HepG2 (cell line): ENCODE results near the gene MND1. TPM values are rescaled to one million over a fixed set of nuclear protein-coding genes. Genes with fewer than 3 reads are reported as not detected.

Experiments
- AKAP8 ChIP-seq: sonication (generic); formaldehyde crosslinking; IDR thresholded peaks from 2 replicates; pipeline ENCODE4 v1.5.1; 2020; ENCODE audit warnings: mild to moderate bottlenecking, missing genetic modification reagents
- ATF5 ChIP-seq: sonication (generic); formaldehyde crosslinking; IDR thresholded peaks from 2 replicates; pipeline ENCODE4 v1.4.0; 2020; ENCODE audit warnings: mild to moderate bottlenecking, low read depth, missing genetic modification reagents
- CCDC6 ChIP-seq: sonication (generic); formaldehyde crosslinking; IDR thresholded peaks from 2 replicates; pipeline ENCODE4 v1.8.1; 2022; ENCODE audit warnings: mild to moderate bottlenecking, missing genetic modification reagents, moderate library complexity
- CENPT ChIP-seq: sonication (generic); formaldehyde crosslinking; IDR thresholded peaks from 2 replicates; pipeline ENCODE4 v1.8.0; 2022; ENCODE audit warnings: low read depth, mild to moderate bottlenecking, moderate library complexity, missing genetic modification reagents
- DMAP1 ChIP-seq: IDR thresholded peaks from 2 replicates; pipeline ENCODE4 v1.6.1; 2016
- DRAP1 ChIP-seq: IDR thresholded peaks from 2 replicates; pipeline ENCODE4 v1.6.1; 2016; ENCODE audit warnings: missing genetic modification reagents, missing compliant biosample characterization
- ELF3 ChIP-seq: IDR thresholded peaks from 2 replicates; pipeline ENCODE4 v1.6.1; 2016; ENCODE audit warnings: missing genetic modification reagents, missing compliant biosample characterization
- GABPA ChIP-seq, 2 experiments: IDR thresholded peaks; 2 replicates each; pipeline ENCODE4 v1.6.1; 2011 to 2016; ENCODE audit warnings: low read depth in 2 of 2, low read length in 1 of 2, missing biosample characterization in 1 of 2, missing genetic modification characterization in 1 of 2
- GATAD2A ChIP-seq: IDR thresholded peaks from 2 replicates; pipeline ENCODE4 v1.6.1; 2016
- KDM2A ChIP-seq: sonication (generic); formaldehyde crosslinking; IDR thresholded peaks from 2 replicates; pipeline ENCODE4 v1.4.0; 2020; ENCODE audit warnings: low read depth, missing genetic modification reagents, borderline replicate concordance
- KDM5B ChIP-seq: sonication (generic); formaldehyde crosslinking; IDR thresholded peaks from 2 replicates; pipeline ENCODE4 v1.4.0; 2020; ENCODE audit warnings: missing genetic modification reagents, mild to moderate bottlenecking, borderline replicate concordance
- KMT2B ChIP-seq: IDR thresholded peaks from 2 replicates; pipeline ENCODE4 v1.6.1; 2016; ENCODE audit warnings: missing genetic modification reagents, missing compliant biosample characterization
- MIXL1 ChIP-seq: IDR thresholded peaks from 2 replicates; pipeline ENCODE4 v1.6.1; 2016
- PAF1 ChIP-seq: IDR thresholded peaks from 2 replicates; pipeline ENCODE4 v1.6.1; 2016; ENCODE audit warnings: missing genetic modification reagents, missing compliant biosample characterization
- POGZ ChIP-seq: sonication (generic); formaldehyde crosslinking; IDR thresholded peaks from 2 replicates; pipeline ENCODE4 v1.4.0; 2020; ENCODE audit warnings: mild to moderate bottlenecking, missing genetic modification reagents
- REPIN1 ChIP-seq: sonication (generic); formaldehyde crosslinking; IDR thresholded peaks from 2 replicates; pipeline ENCODE4 v1.8.0; 2022; ENCODE audit warnings: missing genetic modification reagents, low read depth, mild to moderate bottlenecking, borderline replicate concordance
- SIX4 ChIP-seq: sonication (generic); formaldehyde crosslinking; IDR thresholded peaks from 2 replicates; pipeline ENCODE4 v1.4.0; 2020; ENCODE audit warnings: missing genetic modification reagents
- SOX5 ChIP-seq: IDR thresholded peaks from 2 replicates; pipeline ENCODE4 v1.6.1; 2016; ENCODE audit warnings: borderline replicate concordance
- SOX6 ChIP-seq, 2 experiments: fragments of 450-650 bp in 1 of 2; sonication (generic) in 1 of 2; formaldehyde crosslinking in 1 of 2; IDR thresholded peaks; 2 replicates each; pipeline versions ENCODE4 v1.4.0 to v1.6.1; 2017 to 2020; ENCODE audit warnings: antibody characterized with exemption in 1 of 2, mild to moderate bottlenecking in 1 of 2, missing genetic modification reagents in 1 of 2
- STAG1 ChIP-seq: sonication (generic); formaldehyde crosslinking; IDR thresholded peaks from 2 replicates; pipeline ENCODE4 v1.4.0; 2020; ENCODE audit warnings: missing genetic modification reagents
- TARDBP ChIP-seq: sonication (generic); formaldehyde crosslinking; IDR thresholded peaks from 2 replicates; pipeline ENCODE4 v1.8.0; 2022; ENCODE audit warnings: mild to moderate bottlenecking, missing genetic modification reagents
- USF2 ChIP-seq, 2 experiments: sonication (generic) in 1 of 2; formaldehyde crosslinking in 1 of 2; IDR thresholded peaks; 2 replicates each; pipeline versions ENCODE4 v1.5.1 to v1.6.1; 2011 to 2020; ENCODE audit warnings: borderline replicate concordance in 1 of 2, low read depth in 1 of 2, low read length in 1 of 2, mild to moderate bottlenecking in 1 of 2, missing genetic modification reagents in 1 of 2, moderate library complexity in 1 of 2
- ZMYM2 ChIP-seq: sonication (generic); formaldehyde crosslinking; IDR thresholded peaks from 2 replicates; pipeline ENCODE4 v1.8.0; 2022; ENCODE audit warnings: mild to moderate bottlenecking, missing genetic modification reagents
- ZNF335 ChIP-seq: sonication (generic); formaldehyde crosslinking; IDR thresholded peaks from 2 replicates; pipeline ENCODE4 v1.4.0; 2020; ENCODE audit warnings: missing genetic modification reagents
- ZNF354B ChIP-seq: sonication (generic); formaldehyde crosslinking; IDR thresholded peaks from 2 replicates; pipeline ENCODE4 v1.8.0; 2022; ENCODE audit warnings: mild to moderate bottlenecking, missing genetic modification reagents
- ZNF713 ChIP-seq: sonication (generic); formaldehyde crosslinking; IDR thresholded peaks from 2 replicates; pipeline ENCODE4 v1.4.0; 2020; ENCODE audit warnings: mild to moderate bottlenecking, missing genetic modification reagents
- ZNF781 ChIP-seq: sonication (generic); formaldehyde crosslinking; IDR thresholded peaks from 2 replicates; pipeline ENCODE4 v1.5.1; 2020; ENCODE audit warnings: borderline replicate concordance, mild to moderate bottlenecking, missing genetic modification reagents; ENCODE audit errors: not compliant biosample characterization
- ZSCAN12 ChIP-seq: sonication (generic); formaldehyde crosslinking; IDR thresholded peaks from 2 replicates; pipeline ENCODE4 v1.9.0; 2021; ENCODE audit warnings: mild to moderate bottlenecking, missing genetic modification reagents
- ZSCAN29 ChIP-seq: sonication (generic); formaldehyde crosslinking; conservative IDR thresholded peaks from 2 replicates; pipeline ENCODE4 v1.4.0; 2020; ENCODE audit warnings: mild to moderate bottlenecking, missing genetic modification reagents
- polyA plus RNA-seq, 8 experiments: library from polyadenylated mRNA; depleted of rRNA in 3 of 8; stranded (reverse) in 7 of 8; unstranded in 1 of 8; fragments of >200 nt; fragmentation: Illumina TruSeq in 4 of 8; extraction: Trizol in 4 of 8; gene quantifications; 2 replicates each; pipeline versions ENCODE4 v1.2.1 to v1.2.3, GENCODE V29; 2011 to 2016; ENCODE audit warnings: low read depth in 4 of 8, missing spikeins in 1 of 8, mixed read lengths in 1 of 8; ENCODE audit not compliant: insufficient read depth in 1 of 8
- total RNA-seq, 5 experiments: library from RNA; depleted of rRNA; stranded (reverse); fragments of >200 nt; fragmentation: Illumina TruSeq; extraction: Trizol; gene quantifications; 2 replicates each; pipeline ENCODE4 v1.2.3, GENCODE V29; 2016; ENCODE audit warnings: low read depth in 1 of 5

The MND1 gene
- total and polyA plus RNA-seq, 2 of the 13 experiments (the other 11 are each of a cell fraction or from before 2014, with no cell fraction given): 4.8 to 30.7 TPM

- TF ChIP-seq SIX4 (CRISPR knock-in tag) (0 out of 2 replicates have a peak, but pooled peaks have one; percentile 21), POGZ (CRISPR knock-in tag) (peak; percentile 53; the same call in 1 of the 2 replicates), REPIN1 (CRISPR knock-in tag) (peak; percentile 55; the same call in 1 of the 2 replicates), ZSCAN12 (no peak), GATAD2A (CRISPR knock-in tag) (peak; percentile 59), DMAP1 (CRISPR knock-in tag) (no peak), DRAP1 (CRISPR knock-in tag) (0 out of 2 replicates have a peak, but pooled peaks have one; percentile 23), TARDBP (CRISPR knock-in tag) (peak; percentile 34; the same call in 1 of the 2 replicates), STAG1 (CRISPR knock-in tag) (peak; percentile 89), PAF1 (CRISPR knock-in tag) (no peak), KDM5B (CRISPR knock-in tag) (no peak), SOX6 (IDR thresholded peaks at IDR 0.05) (no peak), SOX6 (CRISPR knock-in tag; IDR thresholded peaks at IDR 0.05) (peak; percentile 30; the same call in 1 of the 2 replicates), GABPA (IDR thresholded peaks at IDR 0.05; ENCODE audit: low read depth, low read length) (no peak), GABPA (CRISPR knock-in tag; IDR thresholded peaks at IDR 0.05; ENCODE audit: low read depth) (peak; percentile 69), KMT2B (CRISPR knock-in tag) (0 out of 2 replicates have a peak, but pooled peaks have one; percentile 32), USF2 (IDR thresholded peaks at IDR 0.05; ENCODE audit: low read depth, low read length) (no peak), USF2 (CRISPR knock-in tag; IDR thresholded peaks at IDR 0.05; ENCODE audit: borderline replicate concordance) (no peak), AKAP8 (CRISPR knock-in tag) (no peak), ZNF354B (CRISPR knock-in tag) (no peak), ZNF713 (CRISPR knock-in tag) (no peak), ZMYM2 (CRISPR knock-in tag) (no peak), SOX5 (CRISPR knock-in tag) (peak; percentile 47; the same call in 1 of the 2 replicates), ZNF335 (CRISPR knock-in tag) (peak; percentile 62; the same call in 1 of the 2 replicates), CENPT (CRISPR knock-in tag) (no peak), ZNF781 (CRISPR knock-in tag) (no peak), ZSCAN29 (CRISPR knock-in tag) (no peak), ATF5 (no peak), MIXL1 (0 out of 2 replicates have a peak, but pooled peaks have one; percentile 60), KDM2A (peak; percentile 54; the same call in 1 of the 2 replicates), ELF3 (CRISPR knock-in tag) (peak; percentile 49; the same call in 1 of the 2 replicates), CCDC6 (CRISPR knock-in tag) (no peak)
Measured at GRCh38 chr4:153432965-153433753, 88.7 kb downstream of the MND1 start (continued).
